ENCODE measurements around the gene EPS8L2. TPM values are rescaled to one million over a fixed set of nuclear protein-coding genes. Genes with fewer than 3 reads are reported as not detected.
A peak's percentile ranks its signal among the peaks of the same experiment; 100 is the strongest.

EPS8L2 gene
- total and polyA plus RNA-seq, 9 of the 15 experiments (the other 6 are each of a cell fraction or from before 2014, with no cell fraction given), result 0.75 to 17.0 (median 3.7) TPM

GRCh38 chr11:766106-766935 is 60.3 kb downstream of the EPS8L2 start:
- CTCF ChIA-PET (ENCODE audit: low intra/inter-chr PET ratio), result no interaction called here
- Histone ChIP-seq H3K27ac (ENCODE audit: extremely low read depth, low read depth, low read length) (0 out of 3 replicates have a peak overlapping the region, but pooled peaks have one; percentile 11), H3K36me3 (ENCODE audit: control insufficient read depth, insufficient read depth, low read length) (peaks cover 81% of the 10 kb centered on the region), H3K4me1 (replicated peaks in 1 of 2; ENCODE audit: control insufficient read depth in 2 of 2, insufficient read depth in 2 of 2, low read length in 2 of 2) (peaks cover 8 to 49% of the 10 kb centered on the region in 2 experiments; a peak in 4 of 5 replicates), H3K9me1 (ENCODE audit: control insufficient read depth, insufficient read depth, low read length) (peaks cover 6% of the 10 kb centered on the region), H4K20me1 (replicated peaks; ENCODE audit: control insufficient read depth, insufficient read depth, low read length) (peaks cover 36% of the 10 kb centered on the region), H3K4me2 (ENCODE audit: insufficient read depth, low read length) (no peak overlapping the region), H3K27me3 (ENCODE audit: control insufficient read depth in 2 of 2, insufficient read depth in 2 of 2, low read length in 2 of 2) (no peaks in the 10 kb centered on the region), H2AFZ (ENCODE audit: low read depth, low read length) (no peak overlapping the region), H3K9ac (ENCODE audit: insufficient read depth in 1 of 2, low read depth in 2 of 2, low read length in 2 of 2) (peak overlapping the region in 1 of 2 experiments; percentile 41; a peak in 1 of 4 replicates), H3K9me3 (replicated peaks; ENCODE audit: control insufficient read depth, insufficient read depth, low read depth, low read length) (no peaks in the 10 kb centered on the region), H3K4me3 (no peak overlapping the region), H3K79me2 (ENCODE audit: control insufficient read depth, insufficient read depth, low read length) (0 out of 3 replicates have a peak, but pooled peaks cover 11% of the 10 kb centered on the region)
- POLR2A ChIA-PET, result interaction anchor here (0.6 to 4.7 kb wide), 7 partner anchors 10 to 71 kb away, joined by 3 to 21 read pairs (median 5); partner anchors contain the start of genes DEAF1 and TMEM80
- FAIRE-seq (peak; percentile 26), DNase-seq (ENCODE audit: extremely low read depth in 1 of 4, low spot score in 3 of 4) (no peak), ATAC-seq (peak; percentile 1; the same call in 2 of the 3 replicates)
- BruUV-seq (replicated peaks), result no TSS peak
- in situ Hi-C loops (cut with MboI), result no loop called here
- intact Hi-C loops (cut with micrococcal nuclease), result no loop called here
- WGBS (ENCODE audit: insufficient coverage, low coverage, missing lambda C conversion rate), result 85% methylated on average over 10 of the region's 11 CpGs
- TF ChIP-seq RBFOX2 (IDR thresholded peaks at IDR 0.05; ENCODE audit: low read depth, low read length) (peak; percentile 40), BRD4 (IDR thresholded peaks at IDR 0.05) (no peak), HOXB6 (CRISPR knock-in tag; IDR thresholded peaks at IDR 0.05; ENCODE audit: borderline replicate concordance) (no peak), POLR2AphosphoS2 (IDR thresholded peaks at IDR 0.05; ENCODE audit: low read length) (0 out of 2 replicates have a peak, but pooled peaks have one; percentile 47), POLR2G (IDR thresholded peaks at IDR 0.05; ENCODE audit: low read depth, low read length) (peak; percentile 81)
